Activated CD4-positive, CD25-positive, alpha-beta regulatory T cell treated with anti-CD3 and anti-CD28 coated beads, Interleukin-2, amount 50 U/mL, for 16 hours (primary cell): ENCODE measurements around the gene RELN.
"Not testable (repeated sequence)": the region's sequence is repeated elsewhere in the genome, so short reads cannot be mapped to it uniquely, and the experiment has no call there.

Source experiments
- DNase-seq: peaks from one replicate; pipeline ENCODE4 v3.0.0-alpha.2; 2020; ENCODE audit warnings: low read depth, low spot score

The RELN gene

GRCh38 chr7:103501206-103501605 is 488.3 kb downstream of the RELN start:
- DNase-seq, result no peak

GRCh38 chr7:103499976-103500375 is 489.5 kb downstream of the RELN start:
- DNase-seq, result no peak

GRCh38 chr7:103487419-103487818 is 502.0 kb downstream of the RELN start:
- DNase-seq, result no peak

GRCh38 chr7:103486873-103487272 is 502.6 kb downstream of the RELN start:
- not testable (repeated sequence) for DNase-seq

- no peak for DNase-seq
Measured at GRCh38 chr7:103480771-103481170, 508.7 kb downstream of the RELN start.

GRCh38 chr7:103474956-103475355 is 514.5 kb downstream of the RELN start:
- no peak for DNase-seq

- DNase-seq, result no peak
Measured at GRCh38 chr7:103469095-103469948, 520.1 kb downstream of the RELN start.

GRCh38 chr7:103466814-103467213 is 522.6 kb downstream of the RELN start:
- DNase-seq, result no peak

- no peak for DNase-seq
Measured at GRCh38 chr7:103462358-103462757, 527.1 kb downstream of the RELN start.

GRCh38 chr7:103447073-103447960 is 542.1 kb downstream of the RELN start:
- no peak for DNase-seq

GRCh38 chr7:103446049-103446520 is 543.4 kb downstream of the RELN start, which contains the start of gene SLC26A5:
Gene SLC26A5 (minus strand): TSS chr7:103446207. CDS start chr7:103421514, 24,693 bp downstream.
- no peak for DNase-seq

- DNase-seq, result no peak
Measured at GRCh38 chr7:103445228-103446048, 544.0 kb downstream of the RELN start.

GRCh38 chr7:103439661-103440060 is 549.8 kb downstream of the RELN start:
- DNase-seq, result no peak

GRCh38 chr7:103437623-103438022 is 551.8 kb downstream of the RELN start:
- no peak for DNase-seq

- no peak for DNase-seq
Measured at GRCh38 chr7:103432712-103433111, 556.7 kb downstream of the RELN start.

GRCh38 chr7:103425177-103425576 is 564.3 kb downstream of the RELN start:
- DNase-seq, result no peak

GRCh38 chr7:103423467-103424179 is 565.8 kb downstream of the RELN start:
- DNase-seq, result no peak
